Measurements from ENCODE around the gene LSM3. TPM values are rescaled to one million over a fixed set of nuclear protein-coding genes. Genes with fewer than 3 reads are reported as not detected.

Gene LSM3
- polyA plus RNA-seq, 1 donor: 10.5 TPM

DNA sequence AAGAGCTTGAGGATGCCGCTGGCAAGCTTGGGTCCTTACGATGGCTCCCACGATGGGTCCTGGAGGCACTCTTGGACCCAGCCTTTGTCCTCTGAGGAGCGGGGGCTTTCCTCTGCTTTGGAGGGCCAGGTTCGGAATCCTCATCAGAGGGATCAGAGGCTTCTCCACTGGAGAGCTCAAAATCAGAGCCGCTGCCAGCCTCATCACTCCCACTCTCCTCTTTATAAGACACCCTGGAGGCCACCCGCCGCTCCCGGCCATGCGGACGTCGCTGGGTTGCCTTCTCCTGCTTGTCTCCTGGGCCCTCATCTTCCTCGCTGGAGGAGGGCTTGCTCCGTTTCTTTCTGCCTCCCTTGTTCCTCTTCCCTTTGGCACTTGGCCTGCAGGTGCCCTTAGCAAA, 20.2 kb upstream of the LSM3 start:
- no peak for DNase-seq

DNA sequence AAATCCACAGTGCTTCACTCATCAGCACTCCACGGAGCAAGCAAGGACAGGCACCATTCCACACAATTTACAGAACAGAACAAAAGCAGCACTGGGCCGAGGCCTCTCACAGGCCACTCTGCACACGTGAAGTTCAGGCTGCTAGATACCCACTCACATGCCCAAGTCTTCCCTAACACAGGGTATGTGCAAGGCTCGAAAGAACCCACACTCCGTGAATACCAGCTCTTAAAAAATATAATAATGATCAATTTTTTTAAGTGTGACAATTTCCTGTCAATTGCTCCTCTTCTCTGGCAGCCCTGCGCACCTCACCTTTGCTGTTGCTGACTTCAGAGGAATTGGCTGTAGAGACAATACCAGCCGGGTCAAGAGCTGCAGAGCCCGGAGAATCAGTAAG, 19.2 kb upstream of the LSM3 start:
- no peak for DNase-seq

DNA sequence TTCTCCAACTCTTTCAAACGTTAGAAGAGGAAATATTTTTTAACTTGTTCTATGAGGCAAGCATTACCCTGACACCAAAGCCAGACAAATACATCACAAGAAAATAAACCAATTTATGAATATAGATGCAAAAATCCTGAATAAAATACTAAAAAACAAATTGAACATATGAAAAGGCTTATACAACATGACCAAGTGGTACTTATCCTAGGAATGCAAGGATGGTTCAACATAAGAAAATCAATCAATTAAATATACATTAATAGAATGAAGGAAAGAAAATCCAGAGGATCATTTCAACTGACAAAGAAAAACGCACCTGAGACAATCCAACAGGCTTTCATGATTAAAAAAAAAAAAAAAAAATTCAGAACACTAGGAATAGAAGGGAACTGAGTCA, 17.3 kb upstream of the LSM3 start:
- DNase-seq: no peak

DNA sequence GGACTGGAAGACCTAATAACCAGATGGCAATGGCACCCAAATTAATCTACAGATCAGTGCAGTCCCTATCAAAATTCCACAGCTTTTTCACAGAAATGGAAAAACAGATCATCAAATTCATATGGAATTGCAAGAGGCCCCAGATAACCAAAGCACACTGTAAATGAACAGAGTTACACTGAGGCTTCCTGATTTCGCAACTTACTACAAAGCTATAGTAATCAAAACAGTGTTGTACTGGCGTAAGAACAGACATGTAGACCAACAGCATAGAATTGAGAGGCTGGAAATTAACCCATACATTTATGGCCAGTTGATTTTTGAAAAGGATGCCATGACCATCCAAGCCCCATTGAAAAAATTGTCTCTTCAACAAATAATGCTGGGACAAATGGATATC, 16.4 kb upstream of the LSM3 start:
- no peak for DNase-seq

DNA sequence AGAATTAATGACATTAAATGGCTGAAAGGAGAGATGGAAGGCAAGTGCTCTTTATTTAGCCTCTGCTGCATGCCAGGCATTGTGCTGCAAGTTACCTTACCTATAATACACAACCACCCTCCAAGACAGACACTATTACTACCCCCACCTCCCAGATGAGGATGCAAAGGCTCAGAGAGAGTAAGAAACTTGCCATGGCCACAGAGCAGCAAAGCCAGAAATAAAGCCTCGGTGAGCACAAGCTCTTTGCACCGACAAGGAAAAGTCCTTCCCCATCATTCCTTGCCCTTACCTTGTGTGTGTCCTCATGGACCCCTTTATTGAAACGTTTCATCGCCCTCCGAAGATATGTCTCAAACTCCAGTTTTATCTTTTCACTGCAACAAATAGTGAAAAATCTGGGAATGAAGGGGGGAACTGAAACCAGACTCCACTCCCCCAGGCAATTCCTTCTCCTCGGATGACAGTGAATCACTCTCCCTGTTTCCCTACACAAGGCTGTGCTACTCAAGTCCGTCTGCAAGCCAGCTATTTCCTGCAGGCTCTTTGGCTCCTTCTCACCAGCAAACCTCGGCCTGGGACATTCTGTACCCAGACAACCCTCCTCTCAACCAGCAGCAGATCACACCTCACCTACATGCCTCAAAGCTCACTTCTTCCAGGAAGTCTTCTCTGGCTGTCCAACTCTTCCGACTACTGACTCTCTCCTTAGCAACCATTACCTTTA, 11.6 kb upstream of the LSM3 start:
- DNase-seq: no peak

DNA sequence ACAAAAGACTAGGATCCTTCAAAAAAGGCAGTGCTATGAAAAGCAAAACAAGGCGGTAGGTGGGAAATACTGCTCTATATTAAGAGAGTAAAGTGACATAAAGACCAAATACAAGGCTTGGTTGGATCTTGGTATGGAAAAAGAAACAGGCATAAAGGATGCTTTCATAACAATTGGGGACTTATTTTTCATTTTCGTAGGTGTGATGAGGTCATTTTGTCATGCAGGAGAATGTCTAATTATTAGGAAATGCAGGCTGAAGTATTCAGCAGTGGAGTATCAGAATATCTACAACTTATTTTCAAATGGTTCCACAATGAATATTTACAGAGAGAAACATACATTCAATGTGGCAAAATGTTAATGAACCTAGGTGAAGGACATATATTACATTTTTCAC, 9.2 kb upstream of the LSM3 start:
- no peak for DNase-seq

DNA sequence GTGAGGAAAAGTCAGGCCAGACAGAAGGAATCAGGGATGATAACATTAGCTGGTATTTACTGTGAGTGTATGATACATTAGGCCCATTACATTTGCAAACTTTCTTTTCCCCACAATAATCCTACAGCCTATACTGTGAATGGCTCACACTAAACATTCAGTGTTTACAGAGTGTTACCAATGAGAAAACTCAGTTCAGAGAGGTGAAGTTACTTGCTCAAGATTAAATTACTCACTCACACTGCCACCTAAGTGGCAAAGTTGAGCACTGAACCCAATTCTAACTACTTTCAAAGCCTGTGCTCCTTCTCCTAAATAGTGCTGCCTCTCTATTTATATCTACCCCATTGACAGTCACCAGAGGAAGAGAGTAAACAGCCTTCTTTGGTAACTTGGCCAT, 8.7 kb upstream of the LSM3 start:
- DNase-seq: no peak

DNA sequence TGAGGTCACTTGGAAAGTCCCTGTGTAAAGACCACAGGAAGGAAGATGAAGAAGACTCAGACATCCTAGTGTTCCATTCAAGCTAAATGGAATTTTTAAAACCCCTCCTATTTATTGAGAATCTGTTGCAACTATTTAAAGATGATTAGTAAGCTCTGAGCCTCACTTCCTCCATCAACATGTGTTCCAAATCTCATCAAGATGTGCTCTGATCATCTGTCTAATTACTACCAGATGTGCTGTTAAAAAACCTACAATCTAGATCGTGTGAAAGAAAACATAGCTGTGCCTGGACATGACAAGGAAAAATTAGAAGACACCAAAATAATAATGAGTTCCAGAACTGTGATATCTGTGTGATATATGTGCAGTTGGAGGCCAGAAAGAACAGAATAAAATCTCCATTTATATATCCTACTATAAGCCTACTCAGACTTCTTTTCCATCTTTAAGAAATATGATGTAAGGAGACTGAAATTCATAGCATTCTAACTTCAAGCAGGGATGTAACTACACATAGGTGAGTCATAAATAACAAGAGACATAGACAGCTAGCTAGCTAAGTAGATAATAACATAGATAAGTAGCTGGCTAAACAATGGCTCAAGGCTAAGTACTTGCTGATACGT, 8.0 kb upstream of the LSM3 start:
- no peak for DNase-seq

DNA sequence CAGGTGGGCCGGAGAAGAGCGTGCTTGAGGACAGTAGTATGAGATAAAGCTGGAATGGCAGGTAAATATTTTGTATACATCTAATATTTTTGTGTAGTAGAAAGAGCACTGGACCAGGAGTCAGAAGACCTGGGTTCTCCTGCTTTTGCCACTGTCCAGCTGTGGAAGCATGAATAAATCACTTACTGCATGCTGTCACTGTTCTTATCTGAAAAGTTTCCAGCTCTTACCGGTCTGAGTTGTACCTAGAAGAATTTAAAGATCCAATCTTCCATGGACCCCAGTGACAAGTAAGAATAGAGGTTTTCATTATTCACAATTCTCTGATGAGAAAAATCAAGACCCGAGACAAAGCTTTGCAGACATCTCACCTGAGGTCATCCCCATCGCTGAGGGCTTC, 6.1 kb upstream of the LSM3 start:
- no peak for DNase-seq

DNA sequence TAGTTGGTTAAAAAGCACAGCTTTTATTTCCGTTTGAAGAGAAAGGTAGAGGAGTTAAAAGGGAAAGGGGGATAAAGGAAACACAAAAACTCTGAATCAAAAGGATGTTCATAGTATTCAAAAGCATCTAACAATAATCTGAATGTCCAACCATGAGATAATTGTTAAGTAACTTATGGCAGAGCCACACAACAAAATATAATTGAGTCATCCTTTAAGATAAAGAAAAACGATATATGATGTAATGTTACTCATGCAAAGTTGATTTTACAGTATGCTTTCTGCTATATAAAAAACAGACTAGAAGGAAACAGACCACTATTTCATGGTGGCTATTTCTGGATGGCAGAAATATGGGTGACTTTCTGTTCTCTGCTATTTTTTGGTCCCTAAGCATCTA, 4.1 kb upstream of the LSM3 start:
- no peak for DNase-seq

DNA sequence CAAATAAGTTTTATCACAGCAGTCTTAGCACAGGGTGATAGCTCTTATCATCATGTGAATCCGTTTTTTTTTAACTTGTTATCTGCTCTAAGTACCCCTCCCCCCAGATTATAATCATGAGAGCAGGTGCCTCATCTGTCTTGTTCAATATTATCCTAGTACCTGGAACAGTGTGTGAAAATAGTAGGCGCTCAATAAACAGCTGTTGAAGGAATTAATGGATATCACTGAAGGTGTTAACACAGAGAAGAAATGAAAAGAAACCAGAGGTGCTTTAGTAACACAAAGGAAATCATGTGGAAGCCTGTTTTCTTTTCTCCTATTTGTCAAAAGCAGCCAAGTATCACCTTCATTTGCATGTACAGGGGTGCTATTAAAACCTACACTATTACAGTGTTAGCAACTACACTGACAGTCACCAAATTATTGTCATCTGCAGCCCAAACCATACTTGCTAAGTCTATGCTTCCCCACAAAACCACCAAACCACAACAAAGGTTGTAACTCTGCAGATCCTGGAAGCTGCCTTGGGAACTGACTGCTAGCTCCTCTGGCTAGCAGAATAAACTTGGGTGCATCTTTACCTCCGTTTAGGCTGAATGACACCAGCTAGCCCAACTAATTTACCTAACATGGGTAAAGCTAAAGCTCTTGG, 3.1 kb upstream of the LSM3 start:
- DNase-seq: no peak

DNA sequence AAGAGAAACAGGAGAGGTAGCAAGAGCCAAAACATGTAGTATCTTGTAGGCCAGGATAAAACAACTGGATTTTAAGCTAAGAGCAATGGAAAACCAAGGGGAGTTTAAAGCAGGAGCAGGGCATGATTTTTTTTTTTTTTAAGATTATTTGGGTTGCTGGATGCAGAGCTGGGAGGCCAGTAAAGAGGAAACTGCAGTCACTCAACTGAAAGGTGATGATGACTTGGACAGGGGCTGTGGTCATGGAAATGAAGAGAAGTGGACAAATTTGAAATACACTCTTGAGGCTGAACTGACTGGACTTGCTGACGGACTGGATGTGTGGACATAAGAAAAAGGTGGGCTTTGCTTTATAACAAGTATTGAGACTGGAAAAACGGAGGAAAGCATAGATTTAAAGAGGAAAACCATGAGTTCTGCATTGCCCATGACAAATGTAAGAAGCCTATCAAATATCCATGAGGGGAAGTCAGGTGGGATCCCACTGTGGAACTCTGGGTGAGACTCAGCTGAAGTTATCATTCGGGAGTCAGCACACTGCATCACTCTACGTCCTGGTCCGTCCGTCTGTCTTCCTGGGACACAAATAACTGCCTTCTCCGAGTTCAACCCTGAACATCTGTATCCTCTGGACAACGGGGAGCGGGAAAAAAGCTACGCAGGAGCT, 904 bp upstream of the LSM3 start:
- DNase-seq: no peak

DNA sequence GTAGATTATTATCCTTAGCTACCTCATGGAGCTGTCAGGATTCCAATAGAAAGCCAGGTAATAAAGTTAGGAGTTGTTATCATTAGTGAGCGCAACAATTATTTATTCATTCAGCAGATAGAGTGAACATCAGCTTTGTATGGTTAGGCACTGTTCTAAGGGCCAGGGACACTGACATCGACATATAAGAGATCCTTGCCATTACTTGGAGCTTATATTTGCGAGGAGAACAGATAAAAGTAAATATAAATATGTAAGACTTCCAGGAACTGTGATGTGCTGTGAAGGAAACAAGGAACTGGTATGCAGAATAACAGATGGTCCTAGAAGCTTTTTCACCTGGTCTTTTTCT, 473 bp downstream of the LSM3 start:
- DNase-seq: no peak

DNA sequence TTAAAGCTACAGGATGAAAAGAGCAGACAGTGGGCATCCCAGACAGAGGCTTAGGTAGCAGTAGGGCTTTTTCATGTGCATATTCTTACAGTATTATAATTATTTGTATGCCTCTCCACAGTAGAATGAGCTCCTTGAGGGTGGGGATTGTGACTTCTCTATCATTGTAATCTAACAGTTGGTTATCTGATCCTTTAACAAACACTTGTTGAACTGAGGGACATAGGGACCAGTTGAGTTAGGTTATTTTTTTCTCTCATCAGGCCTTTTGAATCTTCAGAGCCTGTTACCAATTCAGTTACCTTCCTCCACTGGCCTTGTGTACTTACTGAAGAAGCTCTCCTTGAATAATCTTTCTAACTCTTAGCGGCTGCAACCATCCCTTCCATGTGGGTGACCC, 1.2 kb downstream of the LSM3 start:
- no peak for DNase-seq

DNA sequence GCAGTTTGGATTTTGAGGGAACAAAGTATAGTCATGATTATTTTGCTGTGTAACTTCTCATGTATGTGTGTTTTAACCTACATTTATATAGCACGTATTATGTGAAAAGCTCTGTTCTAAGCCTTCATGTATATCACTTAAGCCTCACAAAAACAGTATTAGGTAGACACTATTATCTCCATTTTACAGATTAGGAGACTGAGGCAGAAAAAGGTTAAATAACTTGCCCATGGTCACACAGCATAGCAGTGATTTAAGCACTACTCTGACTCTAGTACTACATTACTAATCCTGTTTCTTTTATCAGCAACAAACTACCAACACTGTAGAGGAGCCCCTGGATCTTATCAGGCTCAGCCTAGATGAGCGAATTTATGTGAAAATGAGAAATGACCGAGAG, 2.6 kb downstream of the LSM3 start:
- DNase-seq: no peak

DNA sequence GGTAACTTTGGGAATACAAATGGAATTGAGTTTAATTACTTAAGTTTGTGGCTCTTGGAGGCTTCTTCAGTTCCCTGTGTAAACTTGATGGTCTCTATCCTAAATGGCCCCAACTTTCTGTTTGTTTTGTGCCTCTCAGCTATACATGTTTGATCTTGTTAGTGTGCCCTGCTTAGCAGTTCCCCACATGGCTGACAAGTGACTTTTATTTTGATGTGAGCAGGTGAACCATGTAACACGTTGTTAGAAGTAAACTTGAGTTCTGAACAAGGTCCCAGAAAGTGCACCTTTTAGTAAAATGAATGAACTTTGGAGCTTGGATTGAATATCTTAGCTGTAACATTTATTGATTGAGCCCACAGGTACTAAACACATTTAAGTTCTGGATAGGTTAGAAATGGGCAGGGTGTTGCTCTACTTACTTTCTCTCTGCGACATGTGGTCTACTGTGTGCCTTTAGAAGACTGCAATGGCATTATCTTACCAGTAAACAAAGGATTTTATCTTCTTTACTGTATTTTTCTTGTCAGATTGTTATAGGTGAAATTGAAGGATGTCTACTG, 4.5 kb downstream of the LSM3 start:
- no peak for DNase-seq

DNA sequence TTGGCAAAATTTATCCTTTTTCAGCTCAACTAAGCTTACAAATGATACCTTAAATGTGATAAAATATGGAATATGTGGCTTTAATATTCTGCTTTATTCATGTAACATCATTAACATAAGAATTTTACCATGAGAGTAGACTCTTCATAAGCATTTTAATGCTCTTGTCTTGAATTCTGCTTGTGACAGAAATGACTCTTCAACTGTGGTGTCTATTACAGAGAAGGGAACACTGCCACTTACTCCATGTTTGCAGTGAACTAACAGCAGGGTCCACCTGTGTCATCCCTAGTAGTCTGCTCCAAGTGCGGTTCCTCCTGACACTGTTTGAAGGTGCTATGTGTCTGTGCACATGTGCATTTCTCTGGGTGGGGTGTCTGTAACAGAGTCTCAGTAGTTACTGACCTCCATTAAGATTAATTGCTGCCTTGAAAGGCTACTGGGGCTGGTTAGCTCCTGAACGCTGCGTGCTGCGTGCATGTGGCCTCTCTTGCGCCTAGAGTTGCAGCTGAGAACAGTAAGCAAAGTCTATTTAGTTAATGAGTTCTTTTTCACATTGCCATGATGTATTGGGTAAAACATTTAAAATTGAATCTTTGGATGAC, 8.3 kb downstream of the LSM3 start:
- no peak for DNase-seq

DNA sequence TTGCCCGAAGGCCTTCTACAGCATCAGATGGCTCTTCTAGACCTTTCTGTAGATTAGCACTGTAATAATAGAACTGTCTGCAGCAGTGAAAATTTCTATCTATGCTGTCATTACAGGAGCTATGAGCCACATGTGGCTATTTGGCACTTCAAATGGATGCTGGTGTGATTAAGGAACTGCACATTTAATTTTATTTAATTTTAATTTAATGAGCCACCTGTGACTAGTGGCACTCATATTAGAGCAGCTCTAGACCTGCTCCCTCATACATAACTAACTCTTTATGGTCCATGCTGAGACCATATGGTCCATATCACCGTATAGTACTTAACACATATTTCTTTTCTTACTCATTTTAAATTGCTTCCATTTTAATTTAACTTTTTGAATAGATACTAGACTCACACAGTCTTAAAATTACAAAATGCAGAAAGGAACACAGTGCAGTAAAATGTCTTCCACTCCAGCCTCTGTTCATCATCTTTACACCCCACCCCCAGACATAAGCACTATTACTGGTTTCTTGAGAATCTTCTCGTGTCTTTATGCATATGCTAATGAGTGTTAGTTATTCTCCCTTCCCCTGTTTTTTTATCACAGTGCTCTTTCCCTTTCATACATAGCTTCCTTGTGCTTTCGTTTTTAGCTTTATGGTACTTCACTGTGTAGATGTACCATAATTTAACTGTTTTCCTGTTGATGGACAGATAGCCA, 9.6 kb downstream of the LSM3 start:
- no peak for DNase-seq

DNA sequence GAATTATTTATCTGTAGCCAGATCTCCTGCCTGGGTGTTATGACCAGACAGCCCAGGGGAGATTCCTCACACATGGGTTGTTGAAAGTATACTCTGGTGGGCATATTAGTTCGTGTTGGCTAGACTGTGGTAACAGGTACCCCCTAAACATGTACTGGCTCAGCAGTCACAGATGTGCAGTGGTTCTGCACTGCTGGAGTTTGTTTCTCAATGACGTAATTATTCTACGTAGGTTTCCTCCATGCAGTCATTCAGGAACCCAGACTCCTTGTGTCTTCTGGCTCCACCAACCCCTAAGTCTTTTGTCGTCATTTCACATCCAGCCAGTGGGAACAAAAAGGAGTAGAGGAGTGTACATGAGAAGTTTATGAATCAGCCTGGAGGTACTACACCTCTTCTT, 16.2 kb downstream of the LSM3 start:
- DNase-seq: no peak

DNA sequence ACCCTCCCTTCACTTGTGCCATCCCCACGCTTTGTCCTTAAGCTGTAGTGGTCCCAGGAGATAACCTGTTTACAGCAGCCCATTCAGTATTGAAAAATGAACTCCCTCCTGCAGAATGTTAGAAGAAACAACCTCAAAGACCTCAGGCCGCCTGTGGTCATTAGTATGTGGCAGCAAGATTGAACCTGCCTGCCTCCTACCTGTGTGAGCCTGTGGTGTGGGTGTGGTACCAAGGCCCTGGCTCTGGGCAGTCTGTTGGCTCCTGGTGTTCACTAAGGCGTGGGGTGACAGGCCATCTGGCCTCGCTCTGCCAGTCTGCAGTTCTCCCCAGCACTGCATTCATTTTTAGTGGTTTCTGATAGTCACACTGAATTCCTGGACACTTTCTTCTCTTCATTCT, 21.0 kb downstream of the LSM3 start:
- DNase-seq: no peak

DNA sequence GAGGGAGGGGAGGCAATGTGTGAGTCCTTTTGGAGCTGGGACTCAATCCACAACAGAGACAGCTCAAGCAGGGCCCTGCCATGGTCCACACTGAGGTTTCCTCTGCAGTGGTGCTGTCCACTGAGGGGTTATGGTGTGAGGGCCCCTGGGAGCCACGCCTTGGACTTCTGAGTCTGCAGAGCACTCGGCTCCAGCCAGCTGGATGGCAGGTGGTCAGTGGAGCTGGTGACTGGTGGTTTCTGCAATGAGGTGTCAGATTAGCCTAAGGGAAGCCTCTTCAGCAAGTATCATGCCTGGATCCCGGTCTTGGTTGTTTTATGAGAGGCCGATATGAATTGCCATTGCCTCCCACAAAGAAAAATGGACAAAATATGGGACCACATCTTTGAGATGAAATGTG, 21.7 kb downstream of the LSM3 start:
- no peak for DNase-seq

DNA sequence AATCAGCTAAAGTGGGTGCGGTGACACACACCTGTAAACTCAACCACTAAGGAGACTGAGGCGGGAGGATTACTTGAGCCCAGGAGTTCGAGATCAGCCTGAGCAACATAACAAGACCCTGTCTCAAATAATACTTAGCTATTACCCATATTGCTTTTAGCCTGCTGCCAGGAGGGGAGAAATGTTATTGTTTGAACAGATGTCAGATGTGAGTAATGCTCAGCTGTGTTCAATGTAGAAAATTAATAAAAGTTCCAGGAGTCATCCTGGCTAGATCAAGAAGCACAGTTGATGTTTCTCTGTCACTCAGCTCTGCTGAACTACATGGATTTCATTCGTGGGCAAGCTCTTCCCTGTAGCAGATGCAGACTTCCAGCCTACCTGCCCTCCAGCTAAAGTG, 22.2 kb downstream of the LSM3 start:
- DNase-seq: no peak
